Measurements from ENCODE around the gene HNRNPL. TPM values are rescaled to one million over a fixed set of nuclear protein-coding genes. Genes with fewer than 3 reads are reported as not detected.

The HNRNPL gene
- total and polyA plus RNA-seq, 9 of the 15 experiments (the other 6 are each of a cell fraction or from before 2014, with no cell fraction given) = 39.5 to 610 (median 299) TPM

GRCh38 chr19:38849147-38849859, 483 bp downstream of the HNRNPL start (continued):
- TF ChIP-seq, protein P1, sequence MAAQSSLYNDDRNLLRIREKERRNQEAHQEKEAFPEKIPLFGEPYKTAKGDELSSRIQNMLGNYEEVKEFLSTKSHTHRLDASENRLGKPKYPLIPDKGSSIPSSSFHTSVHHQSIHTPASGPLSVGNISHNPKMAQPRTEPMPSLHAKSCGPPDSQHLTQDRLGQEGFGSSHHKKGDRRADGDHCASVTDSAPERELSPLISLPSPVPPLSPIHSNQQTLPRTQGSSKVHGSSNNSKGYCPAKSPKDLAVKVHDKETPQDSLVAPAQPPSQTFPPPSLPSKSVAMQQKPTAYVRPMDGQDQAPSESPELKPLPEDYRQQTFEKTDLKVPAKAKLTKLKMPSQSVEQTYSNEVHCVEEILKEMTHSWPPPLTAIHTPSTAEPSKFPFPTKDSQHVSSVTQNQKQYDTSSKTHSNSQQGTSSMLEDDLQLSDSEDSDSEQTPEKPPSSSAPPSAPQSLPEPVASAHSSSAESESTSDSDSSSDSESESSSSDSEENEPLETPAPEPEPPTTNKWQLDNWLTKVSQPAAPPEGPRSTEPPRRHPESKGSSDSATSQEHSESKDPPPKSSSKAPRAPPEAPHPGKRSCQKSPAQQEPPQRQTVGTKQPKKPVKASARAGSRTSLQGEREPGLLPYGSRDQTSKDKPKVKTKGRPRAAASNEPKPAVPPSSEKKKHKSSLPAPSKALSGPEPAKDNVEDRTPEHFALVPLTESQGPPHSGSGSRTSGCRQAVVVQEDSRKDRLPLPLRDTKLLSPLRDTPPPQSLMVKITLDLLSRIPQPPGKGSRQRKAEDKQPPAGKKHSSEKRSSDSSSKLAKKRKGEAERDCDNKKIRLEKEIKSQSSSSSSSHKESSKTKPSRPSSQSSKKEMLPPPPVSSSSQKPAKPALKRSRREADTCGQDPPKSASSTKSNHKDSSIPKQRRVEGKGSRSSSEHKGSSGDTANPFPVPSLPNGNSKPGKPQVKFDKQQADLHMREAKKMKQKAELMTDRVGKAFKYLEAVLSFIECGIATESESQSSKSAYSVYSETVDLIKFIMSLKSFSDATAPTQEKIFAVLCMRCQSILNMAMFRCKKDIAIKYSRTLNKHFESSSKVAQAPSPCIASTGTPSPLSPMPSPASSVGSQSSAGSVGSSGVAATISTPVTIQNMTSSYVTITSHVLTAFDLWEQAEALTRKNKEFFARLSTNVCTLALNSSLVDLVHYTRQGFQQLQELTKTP (IDR thresholded peaks at IDR 0.05; ENCODE audit: low read depth in 1 of 2, partially characterized antibody in 2 of 2) = no peak
- TF ChIP-seq ZEB2 (IDR thresholded peaks at IDR 0.05) (no peak), CBX5 (IDR thresholded peaks at IDR 0.05; ENCODE audit: borderline replicate concordance, low read depth) (no peak), DIDO1 (tag; IDR thresholded peaks at IDR 0.05; ENCODE audit: low read depth) (no peak), ZNF592 (IDR thresholded peaks at IDR 0.05) (peak; percentile 73), CBX2 (IDR thresholded peaks at IDR 0.05; ENCODE audit: insufficient read depth, low read length, poor library complexity, severe bottlenecking) (no peak), ZNF134 (CRISPR knock-in tag; conservative IDR thresholded peaks at IDR 0.05) (no peak), TARDBP (IDR thresholded peaks at IDR 0.05) (no peak; the same call in 1 of the 2 replicates), GTF2F1 (IDR thresholded peaks at IDR 0.05; ENCODE audit: low read depth, low read length) (no peak), GTF2E2 (tag; IDR thresholded peaks at IDR 0.05) (peak; percentile 46; the same call in 1 of the 2 replicates), PML (IDR thresholded peaks at IDR 0.05; ENCODE audit: low read length) (peak; percentile 57; the same call in 1 of the 2 replicates), ZNF695 (CRISPR knock-in tag; IDR thresholded peaks at IDR 0.05) (no peak), ERF (CRISPR knock-in tag; IDR thresholded peaks at IDR 0.05) (peak; percentile 11; the same call in 1 of the 2 replicates), TAL1 (IDR thresholded peaks at IDR 0.05) (no peak), NR1H2 (CRISPR knock-in tag; IDR thresholded peaks at IDR 0.05) (no peak), SPI1 (IDR thresholded peaks at IDR 0.05; ENCODE audit: borderline replicate concordance, low read depth, low read length) (peak; percentile 84), DMBX1 (CRISPR knock-in tag; IDR thresholded peaks at IDR 0.05; ENCODE audit: borderline replicate concordance) (no peak), LEF1 (IDR thresholded peaks at IDR 0.05) (no peak), ARNT (IDR thresholded peaks at IDR 0.05) (0 out of 4 replicates have a peak, but pooled peaks of 1 of the 2 experiments have one; percentile 16), BMI1 (IDR thresholded peaks at IDR 0.05; ENCODE audit: low read length) (no peak), ZNF740 (CRISPR knock-in tag; IDR thresholded peaks at IDR 0.05) (peak; percentile 86), ZNF740 (tag; IDR thresholded peaks at IDR 0.05) (peak in 1 of 2 experiments; percentile 84; a peak in 2 of 4 replicates)
